HCT116 (cell line): ENCODE data around the gene PDE2A. TPM values are rescaled to one million over a fixed set of nuclear protein-coding genes. Genes with fewer than 3 reads are reported as not detected.

Source experiments
- ATAC-seq: fragments of 200-7000 bp; cut with Tn5 transposase; 2 replicates; pipeline ENCODE4 v1.9.1; 2020; ENCODE audit warnings: mild to moderate bottlenecking, moderate library complexity
- BruUV-seq: library from RNA; stranded (reverse); fragments of 400-500 nt; replicated peaks from 2 replicates; lab custom pipeline; 2021; lab: Mats Ljungman, UMichigan
- CTCF ChIA-PET: fragments of 300-600 bp; sonication (Branson Sonifier 250); formaldehyde crosslinking; loops from one replicate; lab custom pipeline; 2021; ENCODE audit warnings: antibody characterized with exemption; lab: Charles Lee
- POLR2A ChIA-PET: fragments of 300-600, 350-600 bp; sonication (Branson Sonifier 250); formaldehyde crosslinking; loops from one replicate; lab custom pipeline; 2021; ENCODE audit warnings: antibody characterized with exemption; lab: Charles Lee
- RAD21 ChIA-PET, 2 experiments: fragments of 300-600 bp; sonication (Branson Sonifier 250); formaldehyde crosslinking; loops; one replicate each; lab custom pipeline; 2023; ENCODE audit warnings: low total read pairs in 2 of 2; ENCODE audit not compliant: uncharacterized antibody in 2 of 2, unreplicated experiment in 2 of 2, low non-redundant PET in 1 of 2; lab: Charles Lee
- DNase-seq: peaks from one replicate; pipeline ENCODE4 v3.0.0-alpha.2; 2010; ENCODE audit warnings: low read depth, low spot score
- H2AFZ ChIP-seq: fragments of 200-600 bp; shearing (Covaris generic), sonication (generic); 2 replicates; pipeline ENCODE4 v1.6.1; 2017; ENCODE audit warnings: low read depth, mixed run types, mixed read lengths, antibody characterized with exemption, low read length; ENCODE audit not compliant: poor library complexity, severe bottlenecking
- H3K27ac ChIP-seq: 2 replicates; pipeline ENCODE4 v1.5.1; 2012; ENCODE audit warnings: low read depth, low read length
- H3K27me3 ChIP-seq: fragments of 200-600 bp; sonication (generic); 2 replicates; pipeline ENCODE4 v1.6.1; 2016; ENCODE audit warnings: mixed run types, low read length, mixed read lengths; ENCODE audit not compliant: insufficient read depth
- H3K36me3 ChIP-seq, 2 experiments: fragments of 200-500 bp in 1 of 2; fragments of 200-600 bp in 1 of 2; sonication (Bioruptor generic) in 1 of 2; sonication (generic) in 1 of 2; 2 replicates each; pipeline versions ENCODE4 v1.5.1 to v1.6.1; 2014 to 2016; ENCODE audit warnings: low read length in 2 of 2, inconsistent platforms in 1 of 2, mixed read lengths in 1 of 2, mixed run types in 1 of 2; ENCODE audit not compliant: insufficient read depth in 2 of 2, control insufficient read depth in 1 of 2
- H3K4me1 ChIP-seq, 2 experiments: fragments of 200-600 bp in 1 of 2; sonication (generic) in 1 of 2; 2 replicates each; pipeline versions ENCODE4 v1.5.1 to v1.6.1; 2012 to 2017; ENCODE audit warnings: low read length in 2 of 2, inconsistent platforms in 1 of 2, mild to moderate bottlenecking in 1 of 2, mixed read lengths in 1 of 2, mixed run types in 1 of 2, moderate library complexity in 1 of 2; ENCODE audit not compliant: insufficient read depth in 2 of 2, control insufficient read depth in 1 of 2
- H3K4me2 ChIP-seq: fragments of 200-600 bp; sonication (generic); 2 replicates; pipeline ENCODE4 v1.6.1; 2017; ENCODE audit warnings: mixed run types, low read length, mixed read lengths
- H3K4me3 ChIP-seq, 2 experiments: fragments of 200-600 bp in 1 of 2; sonication (generic) in 1 of 2; replicated peaks in 1 of 2; 2 replicates each; pipeline ENCODE4 v1.5.1; 2011 to 2016; ENCODE audit warnings: low read length in 2 of 2, control low read depth in 1 of 2, low read depth in 1 of 2, mild to moderate bottlenecking in 1 of 2, mixed read lengths in 1 of 2, mixed run types in 1 of 2
- H3K79me2 ChIP-seq: fragments of 200-600 bp; sonication (generic); 2 replicates; pipeline ENCODE4 v1.6.1; 2017; ENCODE audit warnings: mild to moderate bottlenecking, mixed run types, low read length, moderate library complexity, mixed read lengths; ENCODE audit not compliant: insufficient read depth
- H3K9ac ChIP-seq: fragments of 200-600 bp; sonication (generic); 2 replicates; pipeline ENCODE4 v1.6.1; 2016; ENCODE audit warnings: low read length, mixed read lengths
- H3K9me2 ChIP-seq: fragments of 200-600 bp; sonication (generic), shearing (Covaris generic); 2 replicates; pipeline ENCODE4 v1.6.1; 2017; ENCODE audit warnings: mixed run types, mild to moderate bottlenecking, moderate library complexity; ENCODE audit not compliant: insufficient read depth
- H3K9me3 ChIP-seq, 2 experiments: fragments of 200-500 bp in 1 of 2; fragments of 200-600 bp in 1 of 2; sonication (Bioruptor generic) in 1 of 2; sonication (generic) in 1 of 2; 2 replicates each; pipeline ENCODE4 v1.6.1; 2014 to 2017; ENCODE audit warnings: low read length in 2 of 2, mixed read lengths in 2 of 2, inconsistent platforms in 1 of 2, low read depth in 1 of 2, mild to moderate bottlenecking in 1 of 2, mixed run types in 1 of 2, moderate library complexity in 1 of 2; ENCODE audit not compliant: control insufficient read depth in 1 of 2, insufficient read depth in 1 of 2
- H4K20me1 ChIP-seq: fragments of 200-600 bp; sonication (generic), shearing (Covaris generic); 2 replicates; pipeline ENCODE4 v1.6.1; 2017; ENCODE audit warnings: mixed run types, mild to moderate bottlenecking, moderate library complexity; ENCODE audit not compliant: insufficient read depth
- ATF3 ChIP-seq: IDR thresholded peaks from 2 replicates; pipeline ENCODE4 v1.6.1; 2012
- CBX3 ChIP-seq: IDR thresholded peaks from 2 replicates; pipeline ENCODE4 v1.6.1; 2012; ENCODE audit warnings: low read depth
- CEBPB ChIP-seq: IDR thresholded peaks from 2 replicates; pipeline ENCODE4 v1.6.1; 2012; ENCODE audit warnings: low read depth
- EZH2phosphoT487 ChIP-seq: fragments of 200-600 bp; IDR thresholded peaks from 2 replicates; pipeline ENCODE4 v1.6.1; 2018; ENCODE audit warnings: antibody characterized with exemption, borderline replicate concordance
- POLR2A ChIP-seq: IDR thresholded peaks from 2 replicates; pipeline ENCODE4 v1.7.0; 2011; ENCODE audit warnings: borderline replicate concordance; ENCODE audit not compliant: insufficient read depth, insufficient read length; ENCODE audit errors: extremely low read depth
- REST ChIP-seq: IDR thresholded peaks from 2 replicates; pipeline ENCODE4 v1.6.1; 2012; ENCODE audit warnings: low read depth
- SRF ChIP-seq: IDR thresholded peaks from 2 replicates; pipeline ENCODE4 v1.6.1; 2012; ENCODE audit warnings: low read depth
- ZBTB33 ChIP-seq: IDR thresholded peaks from 2 replicates; pipeline ENCODE4 v1.6.1; 2011; ENCODE audit warnings: mild to moderate bottlenecking, low read length, moderate library complexity; ENCODE audit not compliant: insufficient replicate concordance; ENCODE audit errors: extremely low read depth
- ZNF274 ChIP-seq: fragments of 200-500 bp; sonication (Bioruptor generic); IDR thresholded peaks from 2 replicates; pipeline ENCODE4 v1.6.1; 2014; ENCODE audit warnings: mild to moderate bottlenecking, low read depth, low read length, inconsistent platforms
- intact Hi-C: fragments of 100-400 bp; cut with micrococcal nuclease; formaldehyde crosslinking; loops from 2 replicates; pipeline ENCODE4 v1.10.0; 2022
- total RNA-seq: library from RNA; stranded (reverse); gene quantifications from one replicate; pipeline ENCODE4 v1.2.1, GENCODE V29; 2021; ENCODE audit not compliant: unreplicated experiment

Gene PDE2A
- total RNA-seq, 1 experiment from 2014 or later, result 7.6 TPM

- Histone ChIP-seq H3K79me2 (no peaks in the 10 kb centered on the region), H3K36me3 (no peaks in the 10 kb centered on the region), H3K9ac (no peak overlapping the region), H3K27me3 (peaks cover 66% of the 10 kb centered on the region), H3K4me2 (no peak overlapping the region), H3K9me2 (no peaks in the 10 kb centered on the region), H3K9me3 (no peaks in the 10 kb centered on the region), H3K4me3 (no peak overlapping the region), H3K4me1 (no peaks in the 10 kb centered on the region; a peak in 1 of 4 replicates), H3K27ac (no peak overlapping the region), H2AFZ (no peak overlapping the region), H4K20me1 (no peaks in the 10 kb centered on the region)
- DNase-seq (no peak), ATAC-seq (no peak)
- ChIA-PET RAD21 (no interaction called here), POLR2A (no interaction called here)
- intact Hi-C loops, result no loop called here
- BruUV-seq, result no TSS peak
- no peak for TF ChIP-seq CEBPB
- TF ChIP-seq SRF, result no peak
- TF ChIP-seq EZH2phosphoT487, result no peak
- no peak for TF ChIP-seq ATF3
- TF ChIP-seq ZNF274, result no peak
- TF ChIP-seq POLR2A, result no peak
- TF ChIP-seq, all 23 proteins: peak for 0
- CTCF ChIA-PET, result interaction anchor here (1.8 kb wide), 1 partner anchor 9 kb away, joined by 11 read pairs; no protein-coding TSS in a partner anchor
Measured at GRCh38 chr11:72675221-72675620, 999 bp upstream of the PDE2A start.

DNA sequence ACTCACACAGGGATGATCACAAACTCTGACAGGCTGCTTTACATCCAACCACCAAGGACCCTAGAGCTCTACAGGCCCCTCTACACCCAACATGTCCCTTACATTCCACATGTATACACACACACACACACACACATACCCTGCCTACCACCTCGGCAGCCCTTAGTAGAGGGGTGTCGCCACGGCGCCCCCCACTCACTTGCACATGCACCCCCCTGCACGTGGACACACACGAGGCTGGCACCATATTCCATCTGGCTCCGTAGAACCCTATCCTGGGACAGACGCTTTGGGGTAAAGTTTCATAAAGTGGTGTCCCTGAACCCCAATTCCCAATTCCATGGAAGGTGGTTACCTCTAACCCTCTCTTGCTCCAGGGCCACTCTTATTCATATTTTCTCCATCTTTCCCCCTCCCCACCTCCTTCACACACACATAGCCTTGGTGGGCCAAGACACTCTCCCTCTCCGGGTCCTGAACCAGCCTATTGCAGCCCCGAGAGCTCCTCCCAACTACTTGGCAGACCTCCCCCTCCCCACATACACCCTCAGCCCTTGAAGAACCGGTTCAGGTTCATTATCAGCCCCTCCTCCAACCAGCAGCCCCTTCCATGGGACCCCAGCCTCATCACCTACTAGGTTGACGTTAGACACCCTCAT, 809 bp downstream of the PDE2A start:
- intact Hi-C loops, result no loop called here
- peaks cover 0 to 2% of the 10 kb centered on the region in 2 experiments; a peak in 1 of 4 replicates for H3K9me3 ChIP-seq
- CTCF ChIA-PET, result interaction anchor here (2.5 kb wide), 1 partner anchor 11 kb away, joined by 12 read pairs; no protein-coding TSS in a partner anchor
- no peaks in the 10 kb centered on the region; a peak in 1 of 4 replicates for H3K4me1 ChIP-seq
- ATAC-seq (no peak), DNase-seq (no peak)
- POLR2A ChIA-PET, result no interaction called here
- peaks cover 51% of the 10 kb centered on the region for H3K27me3 ChIP-seq
- no peaks in the 10 kb centered on the region for H3K36me3 ChIP-seq
- no peaks in the 10 kb centered on the region for H3K79me2 ChIP-seq
- H3K4me3 ChIP-seq, result no peak overlapping the region
- TF ChIP-seq CBX3 (no peak), REST (peak; percentile 34), ZBTB33 (no peak)
- no peak overlapping the region for H3K27ac ChIP-seq
- no peaks in the 10 kb centered on the region for H4K20me1 ChIP-seq
- no peak overlapping the region for H3K9ac ChIP-seq
- H2AFZ ChIP-seq, result no peak overlapping the region
- no peak overlapping the region for H3K4me2 ChIP-seq
- no TSS peak for BruUV-seq
- RAD21 ChIA-PET, result no interaction called here
- H3K9me2 ChIP-seq, result no peaks in the 10 kb centered on the region
